HepG2 (cell line): ENCODE measurements around the gene PRDX5. TPM values are rescaled to one million over a fixed set of nuclear protein-coding genes. Genes with fewer than 3 reads are reported as not detected.

Experiments
- ATAC-seq: fragments of 200-7000 bp; cut with Tn5 transposase; 3 replicates; pipeline ENCODE4 v1.9.1; 2020; ENCODE audit warnings: mild to moderate bottlenecking, moderate library complexity
- BruUV-seq: library from RNA; stranded (reverse); fragments of 400-500 nt; replicated peaks from 2 replicates; lab custom pipeline; 2021; lab: Mats Ljungman, UMichigan
- CTCF ChIA-PET: fragments of 300-600 bp; formaldehyde crosslinking; extraction: SDS; loops from one replicate; lab custom pipeline; 2021; ENCODE audit warnings: low total read pairs, inconsistent platforms, low intra/inter-chr PET ratio; lab: Yijun Ruan, JAX
- POLR2A ChIA-PET: fragments of 350-600 bp; sonication (Branson Sonifier 250); formaldehyde crosslinking; loops from one replicate; lab custom pipeline; 2020; ENCODE audit warnings: antibody characterized with exemption, inconsistent platforms; lab: Yijun Ruan, JAX
- DNase-seq: peaks from one replicate; pipeline ENCODE4 v3.0.0-alpha.2; 2015; ENCODE audit warnings: low spot score
- FAIRE-seq: peaks from 3 replicates; lab custom pipeline; 2011; peaks lifted over from hg19 to GRCh38; lab: Jason Lieb, UNC
- H2AFZ ChIP-seq: one replicate; pipeline ENCODE4 v1.6.1; 2011; ENCODE audit warnings: low read length, inconsistent platforms
- H3K27ac ChIP-seq: fragments of 300-600 bp; 3 replicates; pipeline ENCODE4 v1.8.0; 2011; ENCODE audit warnings: mixed run types, mild to moderate bottlenecking, mixed read lengths, low read length, inconsistent platforms; ENCODE audit not compliant: insufficient read depth; ENCODE audit errors: extremely low read length
- H3K27me3 ChIP-seq, 2 experiments: fragments of 200-600 bp in 1 of 2; 2 replicates in 1 of 2; 3 replicates in 1 of 2; pipeline versions ENCODE4 v1.6.0 to v1.8.0; 2011; ENCODE audit warnings: low read length in 2 of 2, mild to moderate bottlenecking in 2 of 2, moderate library complexity in 2 of 2, inconsistent platforms in 1 of 2; ENCODE audit not compliant: insufficient read depth in 2 of 2, control insufficient read depth in 1 of 2
- H3K36me3 ChIP-seq, 2 experiments: fragments of 200-600 bp in 1 of 2; replicated peaks in 1 of 2; 2 replicates in 1 of 2; 3 replicates in 1 of 2; pipeline versions ENCODE4 v1.5.1 to v1.8.0; 2011; ENCODE audit warnings: low read length in 2 of 2, inconsistent platforms in 1 of 2; ENCODE audit not compliant: insufficient read depth in 2 of 2, control insufficient read depth in 1 of 2
- H3K4me1 ChIP-seq: 2 replicates; pipeline ENCODE4 v1.5.1; 2012; ENCODE audit warnings: low read length, inconsistent platforms; ENCODE audit not compliant: insufficient read depth
- H3K4me2 ChIP-seq: 2 replicates; pipeline ENCODE4 v1.6.0; 2011; ENCODE audit warnings: low read depth, low read length, inconsistent platforms
- H3K4me3 ChIP-seq, 3 experiments: fragments of 200-600 bp in 1 of 3; sonication (generic), shearing (Covaris generic) in 1 of 3; replicated peaks in 1 of 3; 2 replicates each; pipeline ENCODE4 v1.5.1; 2011 to 2016; ENCODE audit warnings: low read length in 3 of 3, inconsistent platforms in 2 of 3, low read depth in 2 of 3, mild to moderate bottlenecking in 2 of 3, control low read depth in 1 of 3, mixed read lengths in 1 of 3; ENCODE audit not compliant: insufficient read depth in 1 of 3
- H3K79me2 ChIP-seq: one replicate; pipeline ENCODE4 v1.6.1; 2011; ENCODE audit warnings: low read length, inconsistent platforms; ENCODE audit not compliant: insufficient read depth
- H3K9ac ChIP-seq: 2 replicates; pipeline ENCODE4 v1.6.0; 2011; ENCODE audit warnings: mild to moderate bottlenecking, low read depth, low read length, inconsistent platforms; ENCODE audit not compliant: insufficient read depth
- H3K9me3 ChIP-seq: 2 replicates; pipeline ENCODE4 v1.5.1; 2012; ENCODE audit warnings: mild to moderate bottlenecking, low read length
- H4K20me1 ChIP-seq: 2 replicates; pipeline ENCODE4 v1.6.0; 2011; ENCODE audit warnings: inconsistent platforms, mild to moderate bottlenecking, low read length, moderate library complexity; ENCODE audit not compliant: insufficient read depth
- CCDC6 ChIP-seq: sonication (generic); formaldehyde crosslinking; IDR thresholded peaks from 2 replicates; pipeline ENCODE4 v1.8.1; 2022; ENCODE audit warnings: mild to moderate bottlenecking, missing genetic modification reagents, moderate library complexity
- HDAC1 ChIP-seq: sonication (generic); formaldehyde crosslinking; IDR thresholded peaks from 2 replicates; pipeline ENCODE4 v1.5.1; 2020; ENCODE audit warnings: mild to moderate bottlenecking, missing genetic modification reagents
- JARID2 ChIP-seq: sonication (generic); formaldehyde crosslinking; IDR thresholded peaks from 2 replicates; pipeline ENCODE4 v1.8.1; 2023; ENCODE audit warnings: missing genetic modification reagents, inconsistent platforms; ENCODE audit not compliant: insufficient replicate concordance
- MYC ChIP-seq: sonication (generic); formaldehyde crosslinking; IDR thresholded peaks from 2 replicates; pipeline ENCODE4 v1.9.0; 2021; ENCODE audit warnings: missing genetic modification reagents, borderline replicate concordance
- POLR2AphosphoS5 ChIP-seq: IDR thresholded peaks from 2 replicates; pipeline ENCODE4 v1.6.1; 2012; ENCODE audit warnings: low read depth, low read length
- XBP1 ChIP-seq: sonication (generic); formaldehyde crosslinking; IDR thresholded peaks from 2 replicates; pipeline ENCODE4 v1.5.0; 2020; ENCODE audit warnings: missing genetic modification reagents
- ZNF430 ChIP-seq: sonication (generic); formaldehyde crosslinking; IDR thresholded peaks from 2 replicates; pipeline ENCODE4 v1.9.0; 2021; ENCODE audit warnings: mild to moderate bottlenecking, missing genetic modification reagents
- ZNF431 ChIP-seq: sonication (generic); formaldehyde crosslinking; IDR thresholded peaks from 2 replicates; pipeline ENCODE4 v1.9.0; 2022; ENCODE audit warnings: missing genetic modification reagents, low read depth, mild to moderate bottlenecking, borderline replicate concordance
- ZNF558 ChIP-seq: sonication (generic); formaldehyde crosslinking; IDR thresholded peaks from 2 replicates; pipeline ENCODE4 v1.9.0; 2022; ENCODE audit warnings: mild to moderate bottlenecking, missing genetic modification reagents, borderline replicate concordance
- ZNF749 ChIP-seq: sonication (generic); formaldehyde crosslinking; IDR thresholded peaks from 2 replicates; pipeline ENCODE4 v1.8.0; 2022; ENCODE audit warnings: mild to moderate bottlenecking, missing genetic modification reagents, moderate library complexity, borderline replicate concordance
- ZNF777 ChIP-seq: sonication (generic); formaldehyde crosslinking; IDR thresholded peaks from 2 replicates; pipeline ENCODE4 v1.4.0; 2020; ENCODE audit warnings: missing genetic modification reagents
- WGBS: methylation state at CpG from one replicate; pipeline ENCODE4 v1.1.6; 2017; ENCODE audit warnings: low lambda C conversion rate; 5-methylcytosine and 5-hydroxymethylcytosine counted together
- in situ Hi-C: cut with HindIII; loops from 2 replicates; pipeline ENCODE4 v1.10.0; 2017; ENCODE audit warnings: low pct_unique_long_range_greater_than_20kb; ENCODE audit not compliant: extremely low pct_ligation_motif_present
- intact Hi-C: fragments of 100-400 bp; cut with micrococcal nuclease; formaldehyde crosslinking; loops from one replicate; pipeline ENCODE4 v1.10.0; 2022; ENCODE audit not compliant: unreplicated experiment
- polyA plus RNA-seq, 8 experiments: library from polyadenylated mRNA; depleted of rRNA in 3 of 8; stranded (reverse) in 7 of 8; unstranded in 1 of 8; fragments of >200 nt; fragmentation: Illumina TruSeq in 4 of 8; extraction: Trizol in 4 of 8; gene quantifications; 2 replicates each; pipeline versions ENCODE4 v1.2.1 to v1.2.3, GENCODE V29; 2011 to 2016; ENCODE audit warnings: low read depth in 4 of 8, missing spikeins in 1 of 8, mixed read lengths in 1 of 8; ENCODE audit not compliant: insufficient read depth in 1 of 8
- total RNA-seq, 5 experiments: library from RNA; depleted of rRNA; stranded (reverse); fragments of >200 nt; fragmentation: Illumina TruSeq; extraction: Trizol; gene quantifications; 2 replicates each; pipeline ENCODE4 v1.2.3, GENCODE V29; 2016; ENCODE audit warnings: low read depth in 1 of 5
- TF ChIP-seq, protein P1 (sequence below): sonication (generic); formaldehyde crosslinking; IDR thresholded peaks from 2 replicates; pipeline ENCODE4; 2020; ENCODE audit warnings: missing genetic modification reagents, mild to moderate bottlenecking, borderline replicate concordance
- TF ChIP-seq, protein P2 (sequence below): sonication (generic); formaldehyde crosslinking; IDR thresholded peaks from 2 replicates; pipeline ENCODE4 v1.8.0; 2022; ENCODE audit warnings: low read depth, missing genetic modification reagents
- TF ChIP-seq, protein P3 (sequence below): sonication (generic); formaldehyde crosslinking; IDR thresholded peaks from 2 replicates; pipeline ENCODE4 v1.8.1; 2023; ENCODE audit warnings: mild to moderate bottlenecking, missing genetic modification reagents
- TF ChIP-seq, protein P4 (sequence below): sonication (generic); formaldehyde crosslinking; IDR thresholded peaks from 2 replicates; pipeline ENCODE4 v1.8.1; 2023; ENCODE audit warnings: mild to moderate bottlenecking, moderate library complexity, missing genetic modification reagents
- TF ChIP-seq, protein P5 (sequence below): sonication (generic); formaldehyde crosslinking; IDR thresholded peaks from 2 replicates; pipeline ENCODE4 v1.8.0; 2022; ENCODE audit warnings: missing genetic modification reagents, mild to moderate bottlenecking, inconsistent platforms, borderline replicate concordance

The PRDX5 gene
- total and polyA plus RNA-seq, 2 of the 13 experiments (the other 11 are each of a cell fraction or from before 2014, with no cell fraction given): 215 to 311 TPM

DNA sequence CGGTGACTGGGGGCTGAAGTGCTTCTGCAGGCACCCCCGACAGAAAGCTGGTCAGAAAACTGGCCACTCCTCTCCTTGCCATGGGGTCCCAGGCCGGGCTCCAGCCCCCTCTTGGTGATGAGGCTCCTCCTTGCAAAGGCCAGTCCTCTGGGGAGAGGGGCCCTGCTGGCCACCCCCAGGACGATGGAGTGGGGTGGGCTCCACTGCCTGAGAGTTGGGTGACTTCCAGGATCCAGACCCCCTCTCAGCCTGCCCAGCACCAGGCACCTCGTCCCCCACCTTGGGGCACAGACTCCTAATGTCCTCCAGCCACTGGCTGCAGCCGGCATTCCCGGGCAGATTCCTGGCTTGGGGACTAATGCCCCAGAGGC is 40.6 kb downstream of the PRDX5 start:
- H3K9me3 ChIP-seq: no peaks in the 10 kb centered on the region
- no peak for FAIRE-seq
- DNase-seq: no peak
- peak overlapping the region; percentile 99 for H3K4me2 ChIP-seq
- peaks cover 53% of the 10 kb centered on the region for H3K4me1 ChIP-seq
- CTCF ChIA-PET: no interaction called here
- H3K27ac ChIP-seq: peak overlapping the region; percentile 57
- no TSS peak for BruUV-seq
- in situ Hi-C loops (no loop called here), intact Hi-C loops (loop anchor here (2.0 kb wide), 1 partner anchor 42 kb away; the partner anchor contains the start of gene TRMT112)
- H3K79me2 ChIP-seq: no peaks in the 10 kb centered on the region
- ATAC-seq: peak; percentile 3
- POLR2A ChIA-PET: interaction anchor here (1.1 to 6.5 kb wide), 3 partner anchors 41 to 87 kb away, joined by 3 to 61 read pairs (median 3); partner anchors contain the start of genes PRDX5 and TRMT112
- WGBS: 0% methylated on average over 2 of the region's 7 CpGs
- no peaks in the 10 kb centered on the region for H4K20me1 ChIP-seq
- peaks cover 0 to 5% of the 10 kb centered on the region in 2 experiments; a peak in 3 of 5 replicates for H3K27me3 ChIP-seq
- H2AFZ ChIP-seq: peak overlapping the region; percentile 30
- H3K9ac ChIP-seq: peak overlapping the region; percentile 93
- peaks cover 5 to 18% of the 10 kb centered on the region in 2 experiments; a peak in 4 of 5 replicates for H3K36me3 ChIP-seq
- peak overlapping the region; percentile 80 to 96 (median 94) for H3K4me3 ChIP-seq
- no peak for TF ChIP-seq ZNF749 (CRISPR knock-in tag)
- 0 out of 2 replicates have a peak, but pooled peaks have one; percentile 43 for TF ChIP-seq ZNF430 (CRISPR knock-in tag)
- no peak for TF ChIP-seq ZNF777
- TF ChIP-seq, protein P1, sequence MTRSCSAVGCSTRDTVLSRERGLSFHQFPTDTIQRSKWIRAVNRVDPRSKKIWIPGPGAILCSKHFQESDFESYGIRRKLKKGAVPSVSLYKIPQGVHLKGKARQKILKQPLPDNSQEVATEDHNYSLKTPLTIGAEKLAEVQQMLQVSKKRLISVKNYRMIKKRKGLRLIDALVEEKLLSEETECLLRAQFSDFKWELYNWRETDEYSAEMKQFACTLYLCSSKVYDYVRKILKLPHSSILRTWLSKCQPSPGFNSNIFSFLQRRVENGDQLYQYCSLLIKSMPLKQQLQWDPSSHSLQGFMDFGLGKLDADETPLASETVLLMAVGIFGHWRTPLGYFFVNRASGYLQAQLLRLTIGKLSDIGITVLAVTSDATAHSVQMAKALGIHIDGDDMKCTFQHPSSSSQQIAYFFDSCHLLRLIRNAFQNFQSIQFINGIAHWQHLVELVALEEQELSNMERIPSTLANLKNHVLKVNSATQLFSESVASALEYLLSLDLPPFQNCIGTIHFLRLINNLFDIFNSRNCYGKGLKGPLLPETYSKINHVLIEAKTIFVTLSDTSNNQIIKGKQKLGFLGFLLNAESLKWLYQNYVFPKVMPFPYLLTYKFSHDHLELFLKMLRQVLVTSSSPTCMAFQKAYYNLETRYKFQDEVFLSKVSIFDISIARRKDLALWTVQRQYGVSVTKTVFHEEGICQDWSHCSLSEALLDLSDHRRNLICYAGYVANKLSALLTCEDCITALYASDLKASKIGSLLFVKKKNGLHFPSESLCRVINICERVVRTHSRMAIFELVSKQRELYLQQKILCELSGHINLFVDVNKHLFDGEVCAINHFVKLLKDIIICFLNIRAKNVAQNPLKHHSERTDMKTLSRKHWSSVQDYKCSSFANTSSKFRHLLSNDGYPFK (CRISPR knock-in tag): 0 out of 2 replicates have a peak, but pooled peaks have one; percentile 21
- TF ChIP-seq XBP1 (CRISPR knock-in tag): 0 out of 2 replicates have a peak, but pooled peaks have one; percentile 55
- 0 out of 2 replicates have a peak, but pooled peaks have one; percentile 38 for TF ChIP-seq ZNF558
- TF ChIP-seq HDAC1 (CRISPR knock-in tag): peak; percentile 9
- peak; percentile 22; the same call in 1 of the 2 replicates for TF ChIP-seq CCDC6
- TF ChIP-seq, protein P2, sequence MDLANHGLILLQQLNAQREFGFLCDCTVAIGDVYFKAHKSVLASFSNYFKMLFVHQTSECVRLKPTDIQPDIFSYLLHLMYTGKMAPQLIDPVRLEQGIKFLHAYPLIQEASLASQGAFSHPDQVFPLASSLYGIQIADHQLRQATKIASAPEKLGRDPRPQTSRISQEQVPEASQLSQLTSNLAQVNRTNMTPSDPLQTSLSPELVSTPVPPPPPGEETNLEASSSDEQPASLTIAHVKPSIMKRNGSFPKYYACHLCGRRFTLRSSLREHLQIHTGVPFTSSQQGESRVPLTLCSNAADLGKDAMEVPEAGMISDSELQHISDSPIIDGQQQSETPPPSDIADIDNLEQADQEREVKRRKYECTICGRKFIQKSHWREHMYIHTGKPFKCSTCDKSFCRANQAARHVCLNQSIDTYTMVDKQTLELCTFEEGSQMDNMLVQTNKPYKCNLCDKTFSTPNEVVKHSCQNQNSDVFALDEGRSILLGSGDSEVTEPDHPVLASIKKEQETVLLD: no peak
- TF ChIP-seq, protein P3, sequence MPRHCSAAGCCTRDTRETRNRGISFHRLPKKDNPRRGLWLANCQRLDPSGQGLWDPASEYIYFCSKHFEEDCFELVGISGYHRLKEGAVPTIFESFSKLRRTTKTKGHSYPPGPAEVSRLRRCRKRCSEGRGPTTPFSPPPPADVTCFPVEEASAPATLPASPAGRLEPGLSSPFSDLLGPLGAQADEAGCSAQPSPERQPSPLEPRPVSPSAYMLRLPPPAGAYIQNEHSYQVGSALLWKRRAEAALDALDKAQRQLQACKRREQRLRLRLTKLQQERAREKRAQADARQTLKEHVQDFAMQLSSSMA (CRISPR knock-in tag): peak; percentile 41; the same call in 1 of the 2 replicates
- TF ChIP-seq JARID2 (CRISPR knock-in tag): peak; percentile 17
- TF ChIP-seq MYC: peak; percentile 48
- TF ChIP-seq, protein P4, sequence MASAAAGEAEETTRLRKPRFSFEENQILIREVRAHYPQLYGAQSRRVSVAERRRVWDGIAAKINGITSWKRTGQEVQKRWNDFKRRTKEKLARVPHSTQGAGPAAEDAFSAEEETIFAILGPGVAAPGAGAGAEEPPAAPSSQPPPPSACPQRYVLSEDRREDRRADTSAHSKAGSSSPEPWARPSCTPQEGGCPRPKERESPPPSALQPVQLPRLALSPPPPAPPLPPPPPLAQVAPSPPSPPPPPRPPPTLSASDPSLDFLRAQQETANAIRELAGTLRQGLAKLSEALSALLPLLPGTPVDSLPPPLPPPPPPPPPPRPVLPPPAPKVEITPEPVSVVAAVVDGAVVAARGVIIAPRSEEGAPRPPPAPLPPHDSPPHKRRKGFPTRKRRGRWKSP: peak; percentile 59; the same call in 1 of the 2 replicates
- TF ChIP-seq ZNF431 (CRISPR knock-in tag): no peak
- no peak for TF ChIP-seq POLR2AphosphoS5
- TF ChIP-seq, protein P5, sequence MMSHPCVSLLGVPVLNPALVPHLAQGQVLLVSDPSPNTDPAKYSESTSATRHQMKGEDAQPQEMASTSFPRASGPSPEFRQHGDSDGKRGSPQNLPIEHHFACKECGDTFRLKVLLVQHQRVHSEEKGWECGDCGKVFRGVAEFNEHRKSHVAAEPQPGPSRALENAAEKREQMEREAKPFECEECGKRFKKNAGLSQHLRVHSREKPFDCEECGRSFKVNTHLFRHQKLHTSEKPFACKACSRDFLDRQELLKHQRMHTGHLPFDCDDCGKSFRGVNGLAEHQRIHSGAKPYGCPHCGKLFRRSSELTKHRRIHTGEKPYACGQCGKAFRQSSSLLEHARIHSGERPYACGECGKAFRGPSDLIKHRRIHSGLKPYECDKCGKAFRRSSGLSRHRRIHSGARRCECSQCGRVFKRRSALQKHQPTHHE (CRISPR knock-in tag): 0 out of 2 replicates have a peak, but pooled peaks have one; percentile 7
